ENCODE data around the gene A4GALT.

GRCh38 chr22:42686756-42687491 is 33.7 kb downstream of the A4GALT start:
- TF ChIP-seq CTCF (IDR thresholded peaks at IDR 0.05; ENCODE audit: poor library complexity) (no peak), EZH2phosphoT487 (IDR thresholded peaks at IDR 0.05; ENCODE audit: low read depth, severe bottlenecking, unreplicated experiment) (no peak), EZH2 (IDR thresholded peaks at IDR 0.05; ENCODE audit: borderline replicate concordance) (no peak)

Data from hepatocyte (in vitro differentiated cells).